GM20000 (cell line): ENCODE results near the gene BEAN1.

Experiments used
- DNase-seq: peaks from one replicate; pipeline ENCODE4 v3.0.0; 2012; ENCODE audit warnings: low spot score
- TF ChIP-seq, protein P1 (sequence below): IDR thresholded peaks from 2 replicates; pipeline ENCODE4 v1.5.1; 2012; ENCODE audit warnings: mild to moderate bottlenecking, control low read depth; ENCODE audit errors: extremely low read depth, missing control alignments

The BEAN1 gene

DNA sequence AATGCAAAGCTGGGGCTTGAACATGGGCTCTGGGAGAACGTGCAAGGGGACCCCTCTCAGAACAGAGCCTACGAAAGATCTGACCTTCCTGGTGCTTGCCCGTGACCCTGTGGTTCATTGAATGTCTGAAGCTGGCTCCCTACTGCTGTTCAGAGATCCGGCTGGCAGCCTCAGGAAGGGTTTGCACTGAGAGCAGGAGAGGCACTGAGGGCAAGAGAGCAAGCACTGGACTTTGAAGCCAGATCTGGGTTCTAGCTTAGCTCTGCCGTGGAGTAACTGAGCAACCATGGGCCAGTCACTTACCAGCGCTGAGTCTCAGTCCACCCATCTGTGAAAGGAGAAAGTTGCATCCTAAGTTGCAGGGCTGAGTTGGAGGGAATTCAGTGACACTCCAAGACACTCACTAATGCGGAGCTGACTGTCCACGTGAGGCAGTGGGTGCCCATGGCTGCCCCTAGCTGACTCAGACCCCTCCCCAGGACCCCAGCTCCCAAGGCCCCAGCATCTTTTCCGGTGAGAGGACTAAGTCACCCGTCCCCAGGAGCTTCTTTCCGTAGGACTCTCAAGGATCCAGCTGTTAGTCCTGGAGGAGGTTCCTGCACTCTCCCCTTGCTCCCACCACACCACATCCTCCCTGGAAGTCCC, 41.3 kb downstream of the BEAN1 start:
- no peak for DNase-seq
- TF ChIP-seq, protein P1, sequence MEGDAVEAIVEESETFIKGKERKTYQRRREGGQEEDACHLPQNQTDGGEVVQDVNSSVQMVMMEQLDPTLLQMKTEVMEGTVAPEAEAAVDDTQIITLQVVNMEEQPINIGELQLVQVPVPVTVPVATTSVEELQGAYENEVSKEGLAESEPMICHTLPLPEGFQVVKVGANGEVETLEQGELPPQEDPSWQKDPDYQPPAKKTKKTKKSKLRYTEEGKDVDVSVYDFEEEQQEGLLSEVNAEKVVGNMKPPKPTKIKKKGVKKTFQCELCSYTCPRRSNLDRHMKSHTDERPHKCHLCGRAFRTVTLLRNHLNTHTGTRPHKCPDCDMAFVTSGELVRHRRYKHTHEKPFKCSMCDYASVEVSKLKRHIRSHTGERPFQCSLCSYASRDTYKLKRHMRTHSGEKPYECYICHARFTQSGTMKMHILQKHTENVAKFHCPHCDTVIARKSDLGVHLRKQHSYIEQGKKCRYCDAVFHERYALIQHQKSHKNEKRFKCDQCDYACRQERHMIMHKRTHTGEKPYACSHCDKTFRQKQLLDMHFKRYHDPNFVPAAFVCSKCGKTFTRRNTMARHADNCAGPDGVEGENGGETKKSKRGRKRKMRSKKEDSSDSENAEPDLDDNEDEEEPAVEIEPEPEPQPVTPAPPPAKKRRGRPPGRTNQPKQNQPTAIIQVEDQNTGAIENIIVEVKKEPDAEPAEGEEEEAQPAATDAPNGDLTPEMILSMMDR = no peak

- DNase-seq = no peak
- TF ChIP-seq, protein P1 = no peak
Measured at GRCh38 chr16:66469291-66469946, 42.3 kb downstream of the BEAN1 start.

DNA sequence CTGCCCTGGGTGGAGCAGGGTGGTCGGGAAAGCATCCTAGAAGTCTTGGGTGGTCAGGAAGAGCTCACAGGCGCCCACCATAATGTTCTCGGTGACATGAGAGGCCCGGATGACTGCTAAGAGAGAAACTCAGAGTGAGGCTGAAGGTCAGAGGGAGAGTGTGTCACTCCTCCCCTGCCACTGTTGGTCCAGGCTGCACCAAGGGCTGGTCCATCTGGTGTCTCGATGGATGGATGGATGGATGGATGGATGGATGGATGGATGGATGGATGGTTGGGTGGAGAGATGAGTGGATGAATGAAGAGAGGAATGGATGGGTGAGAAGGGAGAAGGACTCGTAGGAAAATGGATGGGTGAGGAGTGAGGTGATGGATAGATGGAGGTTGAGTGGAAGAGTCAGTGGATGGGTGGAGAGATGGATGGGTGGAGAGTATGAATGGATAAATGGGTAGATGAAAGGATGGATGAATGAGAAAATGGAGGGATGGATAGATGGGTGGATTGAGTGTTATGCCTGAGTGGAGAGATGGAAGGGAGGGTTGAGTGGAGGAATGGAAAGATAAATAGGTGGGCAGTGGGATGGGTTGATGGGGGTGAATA, 43.0 kb downstream of the BEAN1 start:
- TF ChIP-seq, protein P1 = no peak
- DNase-seq = no peak

- TF ChIP-seq, protein P1 = no peak
- no peak for DNase-seq
Measured at GRCh38 chr16:66470556-66470955, 43.5 kb downstream of the BEAN1 start.

DNA sequence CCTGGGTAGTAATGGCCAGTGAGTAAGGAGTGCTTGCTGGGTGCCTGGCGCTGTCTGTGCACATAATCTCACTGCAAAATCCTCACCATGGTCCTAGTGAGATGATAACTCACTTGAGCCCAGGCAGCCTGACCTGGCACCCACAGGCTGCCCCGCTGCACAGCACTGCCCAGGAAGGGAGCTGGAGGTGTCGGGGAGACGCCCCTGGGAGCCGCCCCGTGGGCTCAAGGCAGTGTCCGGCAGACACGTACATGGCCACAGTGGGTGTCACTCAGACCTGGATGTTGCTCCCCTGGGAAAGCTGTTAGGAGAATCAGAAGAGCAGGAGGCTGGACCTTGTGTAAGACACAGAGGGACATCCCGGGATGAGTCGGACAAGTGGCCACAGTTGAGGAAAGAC, 44.2 kb downstream of the BEAN1 start:
- DNase-seq = no peak
- TF ChIP-seq, protein P1 = no peak

GRCh38 chr16:66471716-66472393, 44.8 kb downstream of the BEAN1 start:
- DNase-seq = no peak
- TF ChIP-seq, protein P1 = no peak
